Fibroblast of lung (primary cell): Measurements from ENCODE around the gene ATG101. TPM values are rescaled to one million over a fixed set of nuclear protein-coding genes. Genes with fewer than 3 reads are reported as not detected.

Source experiments
- DNase-seq, 2 donors: peaks; one replicate each; pipeline versions ENCODE4 v3.0.0 to v3.0.0-alpha.2; 2010; ENCODE audit warnings: low read depth in 2 of 2
- H2AFZ ChIP-seq: 2 replicates; pipeline ENCODE4 v1.5.1; 2012; ENCODE audit warnings: low read length, control low read depth, inconsistent platforms
- H3K27ac ChIP-seq: 2 replicates; pipeline ENCODE4 v1.5.1; 2011; ENCODE audit warnings: low read length, control low read depth; ENCODE audit not compliant: insufficient read depth
- H3K27me3 ChIP-seq: 2 replicates; pipeline ENCODE4 v1.5.1; 2011; ENCODE audit warnings: mild to moderate bottlenecking, low read length; ENCODE audit not compliant: control insufficient read depth, insufficient read depth
- H3K36me3 ChIP-seq: 2 replicates; pipeline ENCODE4 v1.5.1; 2011; ENCODE audit warnings: low read length; ENCODE audit not compliant: control insufficient read depth, insufficient read depth
- H3K4me1 ChIP-seq: 2 replicates; pipeline ENCODE4 v1.5.1; 2011; ENCODE audit warnings: low read length; ENCODE audit not compliant: control insufficient read depth, insufficient read depth; ENCODE audit errors: extremely low read depth
- H3K4me2 ChIP-seq: 2 replicates; pipeline ENCODE4 v1.5.1; 2011; ENCODE audit warnings: low read length, control low read depth; ENCODE audit not compliant: insufficient read depth; ENCODE audit errors: extremely low read depth
- H3K4me3 ChIP-seq, 4 experiments: fragments of 200-600 bp in 1 of 4; sonication (generic) in 1 of 4; replicated peaks in 1 of 4; 2 replicates each; pipeline ENCODE4 v1.5.1; 2011 to 2016; ENCODE audit warnings: low read length in 4 of 4, low read depth in 3 of 4, mild to moderate bottlenecking in 3 of 4, control low read depth in 2 of 4, inconsistent platforms in 1 of 4, mixed read lengths in 1 of 4; ENCODE audit not compliant: insufficient read depth in 1 of 4; ENCODE audit errors: control extremely low read depth in 1 of 4
- H3K79me2 ChIP-seq: 2 replicates; pipeline ENCODE4 v1.5.1; 2012; ENCODE audit warnings: mild to moderate bottlenecking, low read length, inconsistent platforms; ENCODE audit not compliant: control insufficient read depth, insufficient read depth
- H3K9ac ChIP-seq: 2 replicates; pipeline ENCODE4 v1.5.1; 2011; ENCODE audit warnings: mild to moderate bottlenecking, low read length, control low read depth; ENCODE audit not compliant: insufficient read depth
- H3K9me3 ChIP-seq: 2 replicates; pipeline ENCODE4 v1.5.1; 2012; ENCODE audit warnings: low read depth, low read length; ENCODE audit not compliant: control insufficient read depth, insufficient read depth
- H4K20me1 ChIP-seq: 2 replicates; pipeline ENCODE4 v1.5.1; 2011; ENCODE audit warnings: low read length; ENCODE audit not compliant: control insufficient read depth, insufficient read depth; ENCODE audit errors: extremely low read depth
- EZH2 ChIP-seq: IDR thresholded peaks from 2 replicates; pipeline ENCODE4 v1.5.1; 2012; ENCODE audit warnings: low read length, control low read depth, mild to moderate bottlenecking; ENCODE audit errors: missing control alignments
- polyA plus RNA-seq, 2 donors: library from polyadenylated mRNA; depleted of rRNA in 1 of 2; stranded (reverse) in 1 of 2; unstranded in 1 of 2; fragments of >200 nt; gene quantifications; 2 replicates each; pipeline ENCODE4 v1.2.1, GENCODE V29; 2011 to 2012; ENCODE audit warnings: missing spikeins in 1 of 2
- total RNA-seq: library from RNA; depleted of rRNA; stranded (reverse); fragments of >200 nt; gene quantifications from 2 replicates; pipeline ENCODE4 v1.2.1, GENCODE V29; 2014
- TF ChIP-seq, protein P1 (sequence below), 2 donors: IDR thresholded peaks in 1 of 2; conservative IDR thresholded peaks in 1 of 2; 1 replicate in 1 of 2; 2 replicates in 1 of 2; pipeline ENCODE4 v1.5.1; 2011 to 2012; ENCODE audit warnings: low read length in 2 of 2, control low read depth in 1 of 2, inconsistent platforms in 1 of 2, low read depth in 1 of 2, mild to moderate bottlenecking in 1 of 2

ATG101 gene
- total and polyA plus RNA-seq, 2 donors (not counting 1 experiment from before 2014, with no cell fraction given) = 82.9 to 90.3 TPM

DNA sequence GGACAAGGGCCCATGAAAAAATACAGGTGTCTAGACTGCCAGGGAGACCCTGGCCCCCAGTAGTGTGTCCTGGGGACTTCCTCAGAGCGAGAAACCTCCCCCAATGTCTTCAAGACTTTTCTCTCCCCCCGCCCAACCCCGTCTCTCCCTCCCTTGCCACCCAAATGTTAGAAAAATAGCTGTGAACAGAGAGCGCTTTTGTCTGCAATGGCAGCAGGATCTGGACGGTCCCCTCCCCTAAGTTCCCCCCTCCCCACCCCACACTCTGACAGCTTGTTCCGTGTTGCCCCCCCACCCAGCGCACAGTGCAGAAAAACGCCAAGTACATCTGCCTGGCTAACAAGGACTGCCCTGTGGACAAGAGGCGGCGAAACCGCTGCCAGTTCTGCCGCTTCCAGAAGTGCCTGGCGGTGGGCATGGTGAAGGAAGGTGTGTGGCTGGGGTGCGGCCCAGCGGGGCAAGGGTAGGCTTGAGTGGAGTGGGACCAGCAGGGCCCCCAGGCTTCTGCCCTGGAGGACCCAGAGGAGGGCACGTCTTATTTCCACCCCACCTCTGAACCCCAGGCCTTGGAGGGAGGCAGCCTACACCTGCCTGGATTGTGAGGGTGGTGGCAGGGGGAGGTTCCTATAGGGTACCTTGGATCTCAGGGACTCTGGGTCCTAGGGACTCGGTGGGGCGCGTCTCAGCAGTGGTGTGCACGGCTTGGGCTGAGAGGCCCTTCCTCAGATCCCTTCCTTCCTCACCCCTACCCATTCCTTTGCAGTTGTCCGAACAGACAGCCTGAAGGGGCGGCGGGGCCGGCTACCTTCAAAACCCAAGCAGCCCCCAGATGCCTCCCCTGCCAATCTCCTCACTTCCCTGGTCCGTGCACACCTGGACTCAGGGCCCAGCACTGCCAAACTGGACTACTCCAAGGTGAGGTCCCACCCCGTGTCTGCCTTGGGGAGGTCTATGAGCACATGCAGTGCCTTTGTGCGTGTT, 13.8 kb upstream of the ATG101 start:
- TF ChIP-seq, protein P1, sequence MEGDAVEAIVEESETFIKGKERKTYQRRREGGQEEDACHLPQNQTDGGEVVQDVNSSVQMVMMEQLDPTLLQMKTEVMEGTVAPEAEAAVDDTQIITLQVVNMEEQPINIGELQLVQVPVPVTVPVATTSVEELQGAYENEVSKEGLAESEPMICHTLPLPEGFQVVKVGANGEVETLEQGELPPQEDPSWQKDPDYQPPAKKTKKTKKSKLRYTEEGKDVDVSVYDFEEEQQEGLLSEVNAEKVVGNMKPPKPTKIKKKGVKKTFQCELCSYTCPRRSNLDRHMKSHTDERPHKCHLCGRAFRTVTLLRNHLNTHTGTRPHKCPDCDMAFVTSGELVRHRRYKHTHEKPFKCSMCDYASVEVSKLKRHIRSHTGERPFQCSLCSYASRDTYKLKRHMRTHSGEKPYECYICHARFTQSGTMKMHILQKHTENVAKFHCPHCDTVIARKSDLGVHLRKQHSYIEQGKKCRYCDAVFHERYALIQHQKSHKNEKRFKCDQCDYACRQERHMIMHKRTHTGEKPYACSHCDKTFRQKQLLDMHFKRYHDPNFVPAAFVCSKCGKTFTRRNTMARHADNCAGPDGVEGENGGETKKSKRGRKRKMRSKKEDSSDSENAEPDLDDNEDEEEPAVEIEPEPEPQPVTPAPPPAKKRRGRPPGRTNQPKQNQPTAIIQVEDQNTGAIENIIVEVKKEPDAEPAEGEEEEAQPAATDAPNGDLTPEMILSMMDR (conservative IDR thresholded peaks at IDR 0.05 in 1 of 2, IDR thresholded peaks at IDR 0.05 in 1 of 2; ENCODE audit: low read depth in 1 of 2, low read length in 2 of 2) = no peak
- no peak for TF ChIP-seq EZH2
- H3K79me2 ChIP-seq = no peaks in the 10 kb centered on the region
- no peaks in the 10 kb centered on the region for H3K27me3 ChIP-seq
- DNase-seq = peak in 1 of 2 donors; percentile 43
- no peak overlapping the region for H3K4me3 ChIP-seq
- no peaks in the 10 kb centered on the region for H4K20me1 ChIP-seq
- no peak overlapping the region for H3K4me2 ChIP-seq
- peaks cover 10% of the 10 kb centered on the region for H3K36me3 ChIP-seq
- H3K4me1 ChIP-seq = peaks cover 2% of the 10 kb centered on the region
- H3K27ac ChIP-seq = no peak overlapping the region
- H2AFZ ChIP-seq = no peak overlapping the region
- no peaks in the 10 kb centered on the region for H3K9me3 ChIP-seq
- H3K9ac ChIP-seq = no peak overlapping the region

DNA sequence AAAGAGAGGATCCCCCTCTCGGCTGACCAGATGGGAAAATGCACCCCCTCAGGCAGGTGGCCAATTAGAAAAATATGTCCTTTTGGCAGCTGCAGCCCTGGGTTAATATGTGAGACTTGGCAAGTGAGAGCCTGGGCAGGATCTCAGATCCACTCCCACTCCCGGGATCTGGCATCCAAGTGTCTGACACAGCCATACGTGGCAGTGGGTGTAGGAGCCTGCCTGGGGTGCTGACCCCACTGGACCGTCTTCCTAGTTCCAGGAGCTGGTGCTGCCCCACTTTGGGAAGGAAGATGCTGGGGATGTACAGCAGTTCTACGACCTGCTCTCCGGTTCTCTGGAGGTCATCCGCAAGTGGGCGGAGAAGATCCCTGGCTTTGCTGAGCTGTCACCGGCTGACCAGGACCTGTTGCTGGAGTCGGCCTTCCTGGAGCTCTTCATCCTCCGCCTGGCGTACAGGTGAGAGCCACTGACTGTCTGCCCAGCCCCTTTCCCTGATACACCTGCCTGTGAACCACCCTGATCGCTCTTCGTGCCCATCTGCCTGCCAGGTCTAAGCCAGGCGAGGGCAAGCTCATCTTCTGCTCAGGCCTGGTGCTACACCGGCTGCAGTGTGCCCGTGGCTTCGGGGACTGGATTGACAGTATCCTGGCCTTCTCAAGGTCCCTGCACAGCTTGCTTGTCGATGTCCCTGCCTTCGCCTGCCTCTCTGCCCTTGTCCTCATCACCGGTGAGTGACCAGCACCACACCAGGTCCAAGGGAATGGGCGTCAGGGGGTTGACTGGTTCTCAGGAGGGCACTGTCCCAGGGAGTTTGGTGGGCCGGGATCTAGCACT, 12.8 kb upstream of the ATG101 start:
- H3K4me2 ChIP-seq = peak overlapping the region; percentile 52
- no peaks in the 10 kb centered on the region for H3K4me1 ChIP-seq
- no peaks in the 10 kb centered on the region for H4K20me1 ChIP-seq
- no peaks in the 10 kb centered on the region for H3K79me2 ChIP-seq
- H2AFZ ChIP-seq = no peak overlapping the region
- H3K27ac ChIP-seq = no peak overlapping the region
- H3K9me3 ChIP-seq = no peaks in the 10 kb centered on the region
- no peak overlapping the region for H3K4me3 ChIP-seq
- peak in 1 of 2 donors; percentile 24 for DNase-seq
- no peak overlapping the region for H3K9ac ChIP-seq
- H3K27me3 ChIP-seq = no peaks in the 10 kb centered on the region
- H3K36me3 ChIP-seq = peaks cover 10% of the 10 kb centered on the region
- TF ChIP-seq, protein P1 (conservative IDR thresholded peaks at IDR 0.05 in 1 of 2, IDR thresholded peaks at IDR 0.05 in 1 of 2; ENCODE audit: low read depth in 1 of 2, low read length in 2 of 2) = no peak
- TF ChIP-seq EZH2 = no peak
